OCI-LY1 (cell line): ENCODE data around the gene S100A11.

Source experiments
- H2AFZ ChIP-seq: fragments of 200-600 bp; sonication (generic), shearing (Covaris generic); 2 replicates; pipeline ENCODE4 v1.6.0; 2014; ENCODE audit warnings: antibody characterized with exemption, mild to moderate bottlenecking, low read length
- H3F3A ChIP-seq: fragments of 200-600 bp; sonication (generic), shearing (Covaris generic); 2 replicates; pipeline ENCODE4 v1.6.0; 2014; ENCODE audit warnings: mild to moderate bottlenecking, antibody characterized with exemption, low read length, moderate library complexity; ENCODE audit not compliant: insufficient read depth
- H3K27ac ChIP-seq: fragments of 200-600 bp; sonication (generic); 2 replicates; pipeline ENCODE4 v1.5.1; 2014; ENCODE audit warnings: low read length, mixed run types, mild to moderate bottlenecking, low read depth; ENCODE audit not compliant: poor library complexity, severe bottlenecking
- H3K27me3 ChIP-seq: fragments of 200-600 bp; sonication (generic); 2 replicates; pipeline ENCODE4 v1.6.0; 2014; ENCODE audit warnings: antibody characterized with exemption, mild to moderate bottlenecking, low read length, moderate library complexity; ENCODE audit not compliant: insufficient read depth
- H3K36me3 ChIP-seq: fragments of 200-600 bp; sonication (generic); 2 replicates; pipeline ENCODE4 v1.6.1; 2014; ENCODE audit warnings: mild to moderate bottlenecking, antibody characterized with exemption, low read length, moderate library complexity, mixed read lengths; ENCODE audit not compliant: insufficient read depth
- H3K4me1 ChIP-seq: fragments of 200-600 bp; sonication (generic); 2 replicates; pipeline ENCODE4 v1.5.1; 2014; ENCODE audit warnings: mild to moderate bottlenecking, low read length, moderate library complexity; ENCODE audit not compliant: insufficient read depth, severe bottlenecking
- H3K4me2 ChIP-seq: fragments of 200-600 bp; sonication (generic), shearing (Covaris generic); 2 replicates; pipeline ENCODE4 v1.6.1; 2014; ENCODE audit warnings: low read length
- H3K4me3 ChIP-seq: fragments of 200-600 bp; sonication (generic); 2 replicates; pipeline ENCODE4 v1.5.1; 2014; ENCODE audit warnings: low read length, low read depth, mild to moderate bottlenecking, mixed read lengths; ENCODE audit not compliant: poor library complexity, severe bottlenecking
- H3K79me2 ChIP-seq: fragments of 200-600 bp; shearing (Covaris generic); 2 replicates; pipeline ENCODE4 v1.6.1; 2016; ENCODE audit warnings: mixed run types, low read length, mixed read lengths; ENCODE audit not compliant: insufficient read depth
- H3K9ac ChIP-seq: fragments of 200-600 bp; sonication (generic), shearing (Covaris generic); 2 replicates; pipeline ENCODE4 v1.6.1; 2014; ENCODE audit warnings: mild to moderate bottlenecking, low read length, mixed read lengths
- H3K9me2 ChIP-seq: fragments of 200-600 bp; sonication (generic), shearing (Covaris generic); 2 replicates; pipeline ENCODE4 v1.6.1; 2014; ENCODE audit warnings: low read depth, mild to moderate bottlenecking, low read length, mixed read lengths
- H3K9me3 ChIP-seq: fragments of 200-600 bp; shearing (Covaris generic); 2 replicates; pipeline ENCODE4 v1.6.1; 2014; ENCODE audit warnings: low read length, mixed read lengths
- H4K20me1 ChIP-seq: fragments of 200-600 bp; sonication (generic), shearing (Covaris generic); 2 replicates; pipeline ENCODE4 v1.6.0; 2016; ENCODE audit warnings: mild to moderate bottlenecking, low read length; ENCODE audit not compliant: insufficient read depth
- EZH2 ChIP-seq: fragments of 200-600 bp; sonication (generic), shearing (Covaris generic); IDR thresholded peaks from 2 replicates; pipeline ENCODE4 v1.8.0; 2017; ENCODE audit warnings: borderline replicate concordance, mixed run types, mild to moderate bottlenecking, antibody characterized with exemption, low read length, moderate library complexity, mixed read lengths
- TF ChIP-seq, protein P1 (sequence below): fragments of 200-600 bp; sonication (generic), shearing (Covaris generic); IDR thresholded peaks from 2 replicates; pipeline ENCODE4 v1.5.1; 2017; ENCODE audit warnings: mild to moderate bottlenecking, antibody characterized with exemption, low read length, moderate library complexity, mixed read lengths

The S100A11 gene

DNA sequence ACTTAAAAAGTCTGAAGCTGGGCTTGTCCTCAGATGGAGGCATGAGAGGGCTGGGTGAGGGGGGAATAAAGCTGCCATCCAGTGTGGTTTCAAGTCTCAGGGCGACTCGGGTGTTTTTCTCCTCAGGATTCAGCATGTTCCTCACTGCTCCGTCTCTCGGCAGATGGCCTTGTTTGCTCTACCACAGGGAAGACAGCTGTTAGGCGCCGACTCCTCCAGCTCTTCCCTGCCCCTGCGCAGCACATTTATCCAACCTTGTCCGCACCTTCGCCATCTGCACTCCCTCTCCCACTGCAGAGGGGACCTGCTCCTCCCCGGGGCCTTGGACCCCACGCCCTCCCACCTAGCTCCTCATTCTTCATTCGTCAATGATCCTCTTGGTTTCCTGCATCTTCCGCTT lies 16.6 kb upstream of the S100A11 start:
- TF ChIP-seq, protein P1, sequence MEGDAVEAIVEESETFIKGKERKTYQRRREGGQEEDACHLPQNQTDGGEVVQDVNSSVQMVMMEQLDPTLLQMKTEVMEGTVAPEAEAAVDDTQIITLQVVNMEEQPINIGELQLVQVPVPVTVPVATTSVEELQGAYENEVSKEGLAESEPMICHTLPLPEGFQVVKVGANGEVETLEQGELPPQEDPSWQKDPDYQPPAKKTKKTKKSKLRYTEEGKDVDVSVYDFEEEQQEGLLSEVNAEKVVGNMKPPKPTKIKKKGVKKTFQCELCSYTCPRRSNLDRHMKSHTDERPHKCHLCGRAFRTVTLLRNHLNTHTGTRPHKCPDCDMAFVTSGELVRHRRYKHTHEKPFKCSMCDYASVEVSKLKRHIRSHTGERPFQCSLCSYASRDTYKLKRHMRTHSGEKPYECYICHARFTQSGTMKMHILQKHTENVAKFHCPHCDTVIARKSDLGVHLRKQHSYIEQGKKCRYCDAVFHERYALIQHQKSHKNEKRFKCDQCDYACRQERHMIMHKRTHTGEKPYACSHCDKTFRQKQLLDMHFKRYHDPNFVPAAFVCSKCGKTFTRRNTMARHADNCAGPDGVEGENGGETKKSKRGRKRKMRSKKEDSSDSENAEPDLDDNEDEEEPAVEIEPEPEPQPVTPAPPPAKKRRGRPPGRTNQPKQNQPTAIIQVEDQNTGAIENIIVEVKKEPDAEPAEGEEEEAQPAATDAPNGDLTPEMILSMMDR, result no peak
- no peak for TF ChIP-seq EZH2
- no peaks in the 10 kb centered on the region for H3K27me3 ChIP-seq
- H3K4me2 ChIP-seq, result no peak overlapping the region
- H3K36me3 ChIP-seq, result no peaks in the 10 kb centered on the region
- no peaks in the 10 kb centered on the region for H3K9me3 ChIP-seq
- H3K4me1 ChIP-seq, result peaks cover 3% of the 10 kb centered on the region
- H3K79me2 ChIP-seq, result no peaks in the 10 kb centered on the region
- H3K9me2 ChIP-seq, result no peaks in the 10 kb centered on the region
- no peaks in the 10 kb centered on the region for H4K20me1 ChIP-seq
- H3F3A ChIP-seq, result no peaks in the 10 kb centered on the region
- no peak overlapping the region for H3K27ac ChIP-seq
- no peak overlapping the region for H2AFZ ChIP-seq
- H3K4me3 ChIP-seq, result no peak overlapping the region
- H3K9ac ChIP-seq, result no peak overlapping the region

DNA sequence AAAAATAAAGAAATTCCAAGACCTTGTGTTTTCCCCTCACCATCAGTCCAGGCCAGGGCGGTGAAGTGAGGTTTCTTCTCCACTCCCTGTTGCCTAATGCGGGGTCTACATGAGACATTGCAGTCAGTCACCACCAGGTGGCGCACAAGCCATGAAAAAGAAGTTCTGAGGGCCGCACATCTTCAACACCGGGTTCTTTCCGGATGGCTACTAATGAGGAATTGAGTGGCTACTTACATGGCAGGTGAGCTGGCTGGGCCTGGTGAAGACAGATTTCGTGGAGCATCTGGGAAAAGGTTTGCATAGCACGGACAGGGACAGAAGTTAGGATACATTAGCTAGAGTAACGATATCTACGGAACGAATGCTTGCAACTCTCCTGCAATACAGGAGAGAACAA lies 15.8 kb upstream of the S100A11 start:
- H3K27me3 ChIP-seq, result no peaks in the 10 kb centered on the region
- H3K27ac ChIP-seq, result no peak overlapping the region
- no peaks in the 10 kb centered on the region for H3K79me2 ChIP-seq
- no peak overlapping the region for H3K4me3 ChIP-seq
- H3K9me2 ChIP-seq, result no peaks in the 10 kb centered on the region
- H3K9me3 ChIP-seq, result no peaks in the 10 kb centered on the region
- no peaks in the 10 kb centered on the region for H4K20me1 ChIP-seq
- TF ChIP-seq, protein P1, result peak; percentile 90
- no peak for TF ChIP-seq EZH2
- H3K4me2 ChIP-seq, result no peak overlapping the region
- no peaks in the 10 kb centered on the region for H3K36me3 ChIP-seq
- no peak overlapping the region for H3K9ac ChIP-seq
- peaks cover 11% of the 10 kb centered on the region for H3K4me1 ChIP-seq
- H2AFZ ChIP-seq, result no peak overlapping the region
- no peaks in the 10 kb centered on the region for H3F3A ChIP-seq

DNA sequence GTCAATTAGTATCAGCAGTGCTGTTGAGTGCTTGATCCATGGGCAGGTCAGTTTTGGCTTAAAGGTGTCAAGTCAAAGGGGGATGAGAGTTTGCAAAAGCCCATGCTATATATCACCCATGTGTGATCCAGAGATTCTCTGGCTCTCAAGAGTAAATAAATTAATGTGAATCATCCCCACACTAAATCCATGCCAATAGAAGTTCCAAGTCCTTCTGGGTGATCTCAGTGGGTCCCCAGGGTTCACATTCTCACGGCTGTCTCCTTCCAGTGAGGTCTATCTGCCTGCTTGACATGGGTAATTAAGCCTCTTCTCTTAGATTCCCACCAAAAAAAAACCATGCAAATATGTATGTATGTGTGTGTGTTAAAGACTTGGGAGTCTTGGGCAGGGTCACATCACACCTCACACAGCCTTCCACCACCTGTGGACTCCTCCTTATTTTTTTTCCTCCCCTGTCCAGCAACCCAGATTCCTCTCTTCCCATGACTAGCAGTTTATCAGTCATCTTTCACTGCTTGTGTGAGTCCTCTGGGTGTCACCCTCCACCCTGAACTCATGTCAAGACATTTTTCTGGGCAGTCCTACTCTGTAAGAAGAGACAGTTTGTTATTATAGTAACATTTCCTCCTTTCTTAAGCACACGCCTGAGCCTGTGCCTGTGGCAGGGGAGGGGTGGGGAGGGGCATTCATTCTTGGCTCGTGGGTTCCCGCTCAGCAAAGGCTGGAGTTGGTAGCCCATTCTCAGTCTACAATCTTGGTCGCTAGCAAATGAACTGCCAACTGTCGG lies 14.3 kb upstream of the S100A11 start:
- no peaks in the 10 kb centered on the region for H3K9me2 ChIP-seq
- TF ChIP-seq EZH2, result no peak
- TF ChIP-seq, protein P1, result no peak
- H3K79me2 ChIP-seq, result no peaks in the 10 kb centered on the region
- H3K9ac ChIP-seq, result no peak overlapping the region
- H3F3A ChIP-seq, result no peaks in the 10 kb centered on the region
- H4K20me1 ChIP-seq, result no peaks in the 10 kb centered on the region
- H3K4me2 ChIP-seq, result no peak overlapping the region
- H3K36me3 ChIP-seq, result no peaks in the 10 kb centered on the region
- no peaks in the 10 kb centered on the region for H3K9me3 ChIP-seq
- peaks cover 16% of the 10 kb centered on the region for H3K4me1 ChIP-seq
- no peak overlapping the region for H3K4me3 ChIP-seq
- no peak overlapping the region for H3K27ac ChIP-seq
- no peaks in the 10 kb centered on the region for H3K27me3 ChIP-seq
- no peak overlapping the region for H2AFZ ChIP-seq
